Muscle of arm (tissue), 12 donors: Measurements from ENCODE around the gene HS6ST1. TPM values are rescaled to one million over a fixed set of nuclear protein-coding genes. Genes with fewer than 3 reads are reported as not detected.
A peak's percentile ranks its signal among the peaks of the same experiment; 100 is the strongest.
"Not testable (repeated sequence)": the region's sequence is repeated elsewhere in the genome, so short reads cannot be mapped to it uniquely, and the experiment has no call there.

ENCODE experiments used
- DNase-seq: peaks from one replicate; pipeline ENCODE4 v3.0.0-alpha.2; 2013
- polyA plus RNA-seq, 12 donors: library from polyadenylated mRNA; unstranded; fragments of 120-200 nt; gene quantifications; one replicate each; pipeline ENCODE4 v1.2.1, GENCODE V29; 2013; ENCODE audit not compliant: insufficient read length in 12 of 12

The HS6ST1 gene
- polyA plus RNA-seq, 12 donors, result 19.2 to 51.3 (median 25.5) TPM; not detected in 1

- DNase-seq, result no peak
Observed at GRCh38 chr2:128323555-128323931, 4.9 kb upstream of the HS6ST1 start.

- DNase-seq, result no peak
Observed at GRCh38 chr2:128322715-128323554, 4.3 kb upstream of the HS6ST1 start.

GRCh38 chr2:128321784-128322714, 3.4 kb upstream of the HS6ST1 start:
- DNase-seq, result peak; percentile 87

- no peak for DNase-seq
Observed at GRCh38 chr2:128320906-128321771, 2.5 kb upstream of the HS6ST1 start.

- no peak for DNase-seq
Observed at GRCh38 chr2:128320192-128320905, 1.7 kb upstream of the HS6ST1 start.

- DNase-seq, result no peak
Observed at GRCh38 chr2:128319631-128320191, 1.0 kb upstream of the HS6ST1 start.

- DNase-seq, result not testable (repeated sequence)
Observed at GRCh38 chr2:128318245-128318644, 423 bp downstream of the HS6ST1 start.

- DNase-seq, result not testable (repeated sequence)
Observed at GRCh38 chr2:128317899-128318225, 806 bp downstream of the HS6ST1 start.

- no peak for DNase-seq
Observed at GRCh38 chr2:128317181-128317898, 1.3 kb downstream of the HS6ST1 start.

- DNase-seq, result no peak
Observed at GRCh38 chr2:128316777-128317180, 1.9 kb downstream of the HS6ST1 start.

- DNase-seq, result no peak
Observed at GRCh38 chr2:128315829-128316776, 2.6 kb downstream of the HS6ST1 start.

GRCh38 chr2:128315122-128315828, 3.4 kb downstream of the HS6ST1 start:
- no peak for DNase-seq

- no peak for DNase-seq
Observed at GRCh38 chr2:128314348-128315121, 4.1 kb downstream of the HS6ST1 start.

GRCh38 chr2:128313931-128314347, 4.7 kb downstream of the HS6ST1 start:
- DNase-seq, result no peak

- DNase-seq, result no peak
Observed at GRCh38 chr2:128313091-128313836, 5.4 kb downstream of the HS6ST1 start.

- no peak for DNase-seq
Observed at GRCh38 chr2:128312411-128312810, 6.3 kb downstream of the HS6ST1 start.
